ENCODE results near the gene SNX5.
A peak's percentile ranks its signal among the peaks of the same experiment; 100 is the strongest.

Gene SNX5

DNA sequence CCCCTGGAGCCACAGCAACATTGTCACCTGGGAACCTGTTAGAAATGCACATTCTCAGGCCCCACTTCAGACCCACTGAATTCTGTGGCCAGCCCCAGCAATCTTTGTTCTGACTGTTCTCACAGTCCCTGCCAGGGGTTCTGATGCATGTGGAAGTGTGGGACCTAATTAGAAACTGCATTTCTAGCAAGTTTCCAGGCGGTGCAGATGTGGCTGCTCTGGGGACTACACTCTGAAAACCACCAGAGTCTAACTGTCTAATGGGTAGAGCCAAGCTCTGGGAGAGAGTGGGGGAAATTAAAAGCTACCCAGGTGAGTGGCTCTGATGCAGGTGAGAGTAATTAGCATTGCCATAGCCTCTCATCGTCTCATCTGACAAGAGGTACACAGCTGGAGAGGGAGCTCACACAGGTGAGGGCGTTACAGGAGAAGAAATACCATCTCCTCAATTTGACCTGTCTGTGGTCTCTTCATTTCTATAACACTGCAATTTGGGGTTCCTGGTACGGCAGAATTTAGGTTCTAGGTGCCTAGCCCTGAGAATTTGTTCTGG, 66.0 kb downstream of the SNX5 start:
- no peak overlapping the region for H3K27ac Mint-ChIP-seq

DNA sequence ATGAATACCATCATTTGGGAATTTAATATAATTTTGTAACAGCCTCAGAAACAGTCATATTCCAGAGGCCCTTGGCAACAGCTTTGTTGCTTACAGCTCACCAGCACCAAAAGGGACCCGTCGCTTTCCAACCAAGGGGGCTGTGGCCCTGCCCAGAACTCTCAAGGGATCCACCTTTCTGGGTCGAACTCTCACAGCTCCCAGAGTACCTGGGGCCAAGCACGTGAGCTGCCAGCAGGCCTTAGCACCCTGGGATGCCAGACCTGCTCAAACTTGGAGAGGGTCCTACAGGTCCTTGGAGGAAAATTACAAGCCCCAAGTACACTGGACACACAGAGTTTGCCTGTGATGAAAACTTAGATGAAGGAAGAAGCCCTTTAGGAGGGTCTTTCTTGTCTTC, 66.6 kb downstream of the SNX5 start:
- DNase-seq (no peak), ATAC-seq (no peak)
- H3K4me3 Mint-ChIP-seq = no peak overlapping the region
- H3K27me3 Mint-ChIP-seq = peaks cover 49% of the 10 kb centered on the region
- no peak overlapping the region for H3K27ac Mint-ChIP-seq
- peaks cover 5% of the 10 kb centered on the region for H3K4me1 Mint-ChIP-seq
- no peaks in the 10 kb centered on the region for H3K9me3 Mint-ChIP-seq

More for the DNA sequence above, 66.0 kb downstream of the SNX5 start:
- DNase-seq = no peak
- no peaks in the 10 kb centered on the region for H3K4me1 Mint-ChIP-seq
- ATAC-seq = no peak
- H3K9me3 Mint-ChIP-seq = no peaks in the 10 kb centered on the region
- H3K27me3 Mint-ChIP-seq = peaks cover 43% of the 10 kb centered on the region
- H3K4me3 Mint-ChIP-seq = no peak overlapping the region

DNA sequence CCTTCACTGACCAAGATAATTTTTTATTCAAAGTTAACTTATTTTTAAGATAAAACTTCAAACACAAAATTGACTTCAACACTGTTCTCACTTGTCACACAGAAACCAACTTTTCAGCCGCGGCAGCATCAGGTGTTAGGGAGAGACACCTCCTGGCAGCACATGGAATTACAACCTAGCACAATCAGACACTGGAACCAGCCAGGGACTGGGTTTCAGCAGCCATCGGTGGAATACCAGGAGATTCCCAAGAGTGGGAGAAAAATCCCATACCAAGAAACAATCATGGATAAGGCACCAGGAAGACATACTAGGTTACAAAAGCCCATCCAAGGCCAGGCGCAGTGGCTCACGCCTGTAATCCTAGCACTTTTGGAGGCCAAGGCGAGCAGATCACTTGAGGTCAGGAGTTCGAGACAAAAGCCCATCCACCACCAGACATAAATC, 70.0 kb downstream of the SNX5 start:
- peaks cover 27% of the 10 kb centered on the region for H3K4me1 Mint-ChIP-seq
- peaks cover 68% of the 10 kb centered on the region for H3K27me3 Mint-ChIP-seq
- ATAC-seq = peak; percentile 60
- no peak overlapping the region for H3K27ac Mint-ChIP-seq
- no peak overlapping the region for H3K4me3 Mint-ChIP-seq
- peak; percentile 50 to 57 for DNase-seq
- no peaks in the 10 kb centered on the region for H3K9me3 Mint-ChIP-seq

DNA sequence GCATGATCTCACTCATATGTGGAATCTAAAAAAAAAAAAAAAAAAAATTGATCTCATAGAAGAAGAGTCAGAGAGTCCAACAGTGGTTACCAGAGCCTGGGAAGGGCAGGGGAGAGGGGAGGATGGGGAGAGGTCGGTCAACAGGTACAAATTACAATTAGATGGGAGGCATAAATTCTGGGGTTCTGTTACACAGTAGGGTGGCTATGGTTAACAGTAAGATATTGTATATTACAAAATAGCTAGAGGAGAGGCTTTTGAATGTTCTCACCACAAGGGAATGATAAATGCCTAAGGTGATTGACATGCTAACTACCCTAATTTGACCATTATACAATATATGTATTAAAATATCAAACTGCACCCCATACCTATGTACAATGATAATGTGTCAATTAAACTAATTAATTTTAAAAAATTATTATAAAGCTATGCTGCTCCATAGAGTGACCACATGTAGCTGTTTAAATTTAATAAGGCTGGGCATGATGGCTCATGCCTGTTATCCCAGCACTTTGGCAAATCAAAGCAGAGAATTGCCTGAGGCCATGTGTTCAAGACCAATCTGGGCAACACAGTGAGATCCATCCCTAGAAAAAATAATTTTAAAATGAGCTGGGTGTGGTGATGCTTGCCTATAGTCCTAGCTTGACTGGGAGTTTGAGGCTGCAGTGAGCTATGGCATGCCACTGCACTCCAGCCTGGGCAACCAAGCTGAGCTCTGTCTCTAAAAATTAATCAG, 70.9 kb downstream of the SNX5 start:
- peaks cover 31% of the 10 kb centered on the region for H3K4me1 Mint-ChIP-seq
- peaks cover 61% of the 10 kb centered on the region for H3K27me3 Mint-ChIP-seq
- DNase-seq = no peak
- no peak overlapping the region for H3K27ac Mint-ChIP-seq
- no peaks in the 10 kb centered on the region for H3K9me3 Mint-ChIP-seq
- H3K4me3 Mint-ChIP-seq = no peak overlapping the region
- ATAC-seq = no peak

DNA sequence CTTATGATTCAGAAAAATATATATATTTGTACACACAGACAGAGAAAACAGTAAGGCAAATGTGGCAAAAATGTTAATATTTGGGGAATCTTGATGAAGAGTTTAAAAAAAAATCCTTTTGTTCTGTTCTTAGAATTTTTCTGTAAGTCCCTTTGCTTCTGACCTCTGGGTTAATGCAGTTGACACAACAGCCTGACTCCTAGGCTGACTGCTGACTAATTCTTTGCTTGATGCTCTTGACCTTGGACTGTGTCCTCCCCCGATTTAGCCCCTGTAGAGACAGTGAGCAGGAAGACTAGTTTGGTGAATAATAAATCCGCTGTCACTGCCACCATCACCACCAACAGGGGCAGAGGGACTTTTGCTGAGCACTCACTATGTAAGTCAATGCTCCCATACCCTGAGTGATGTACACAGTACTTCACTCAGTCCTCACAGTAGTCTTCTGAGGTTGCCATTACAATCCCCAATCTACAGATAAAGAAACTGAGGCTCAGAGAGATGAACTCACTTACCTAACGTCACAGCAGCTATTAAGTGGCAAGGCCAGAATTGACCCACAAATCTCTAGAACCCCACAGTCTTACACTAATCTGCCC, 71.7 kb downstream of the SNX5 start:
- ATAC-seq (no peak), DNase-seq (no peak)
- H3K27me3 Mint-ChIP-seq = peaks cover 64% of the 10 kb centered on the region
- no peaks in the 10 kb centered on the region for H3K9me3 Mint-ChIP-seq
- no peak overlapping the region for H3K4me3 Mint-ChIP-seq
- H3K27ac Mint-ChIP-seq = no peak overlapping the region
- H3K4me1 Mint-ChIP-seq = peaks cover 31% of the 10 kb centered on the region

DNA sequence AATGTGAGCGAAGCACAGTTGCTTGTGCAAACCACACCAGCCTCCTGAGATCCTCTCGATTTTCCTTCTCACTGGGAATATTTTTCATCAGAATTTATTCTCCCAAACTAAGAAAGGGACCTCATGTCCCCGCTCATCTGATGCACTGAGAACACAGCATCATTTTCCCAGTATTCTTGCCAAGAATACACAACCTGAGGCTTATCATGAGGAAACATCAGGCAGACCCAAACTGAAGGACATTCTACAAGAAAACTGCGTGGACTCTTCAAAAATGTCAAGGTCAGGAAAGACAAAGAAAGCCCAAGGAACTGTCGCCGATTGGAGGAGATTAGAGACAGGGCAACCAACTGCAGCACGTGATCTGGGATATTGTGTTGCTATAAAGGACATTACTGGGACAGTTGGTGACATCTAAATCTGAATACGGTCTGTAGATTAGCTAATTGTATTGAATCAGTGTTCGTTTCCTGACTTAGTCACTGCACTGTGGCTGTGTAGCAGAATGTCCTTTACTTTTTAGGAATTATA, 72.3 kb downstream of the SNX5 start:
- DNase-seq = no peak
- no peak for ATAC-seq
- no peak overlapping the region for H3K27ac Mint-ChIP-seq
- H3K4me1 Mint-ChIP-seq = peaks cover 31% of the 10 kb centered on the region
- H3K9me3 Mint-ChIP-seq = no peaks in the 10 kb centered on the region
- peaks cover 70% of the 10 kb centered on the region for H3K27me3 Mint-ChIP-seq
- peak overlapping the region; percentile 44 to 75 for H3K4me3 Mint-ChIP-seq

DNA sequence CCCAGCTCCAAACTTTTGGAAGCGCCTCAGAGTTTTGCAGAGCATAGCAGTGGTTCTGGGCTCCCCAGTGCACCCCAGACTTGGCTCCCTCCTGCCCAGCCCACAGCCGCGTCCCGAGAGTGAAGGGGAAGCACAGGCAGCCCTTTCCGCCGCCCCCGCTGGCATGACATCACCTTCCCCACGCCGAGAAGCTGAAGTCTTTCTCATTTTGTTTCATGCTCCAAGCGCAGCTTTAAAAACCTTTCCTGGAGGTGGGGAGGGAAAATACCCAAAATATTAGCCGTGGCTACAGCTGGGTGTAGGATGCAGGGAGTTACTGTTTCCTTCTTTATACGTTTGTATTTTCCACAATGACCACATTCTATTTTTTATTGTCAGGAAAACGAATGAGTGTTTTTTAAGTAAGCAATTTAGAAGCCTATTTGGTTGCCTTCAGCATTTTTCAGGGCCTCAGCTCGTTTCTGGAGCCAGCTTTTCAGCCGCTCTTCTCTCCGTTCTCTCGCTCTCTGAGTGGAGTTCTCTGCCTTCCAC, 72.9 kb downstream of the SNX5 start:
- ATAC-seq = peak; percentile 92

DNA sequence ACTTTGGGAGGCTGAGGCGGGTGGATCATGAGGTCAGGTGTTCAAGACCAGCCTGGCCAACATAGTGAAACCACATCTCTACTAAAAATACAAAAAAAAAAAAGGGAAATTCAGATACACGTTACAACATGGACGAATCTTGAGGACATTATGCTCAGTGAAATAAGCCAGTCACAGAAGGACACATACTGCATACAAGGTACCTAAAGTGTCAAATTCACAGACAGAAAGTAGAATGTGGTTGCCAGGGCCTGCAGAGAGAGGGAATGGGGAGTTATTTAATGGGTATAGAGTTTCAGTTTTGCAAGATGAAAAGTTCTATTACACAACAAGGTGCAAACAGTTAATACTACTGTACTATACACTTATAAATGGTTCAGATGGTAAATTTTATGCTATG, 75.1 kb downstream of the SNX5 start:
- no peak overlapping the region for H3K27ac Mint-ChIP-seq

More for the DNA sequence above, 72.9 kb downstream of the SNX5 start:
- Mint-ChIP-seq H3K27ac (peak overlapping the region; percentile 70 to 96), H3K9me3 (no peaks in the 10 kb centered on the region), H3K4me1 (peaks cover 31% of the 10 kb centered on the region), H3K27me3 (peaks cover 69% of the 10 kb centered on the region), H3K4me3 (peak overlapping the region; percentile 44 to 75)
- DNase-seq = peak; percentile 55 to 67

DNA sequence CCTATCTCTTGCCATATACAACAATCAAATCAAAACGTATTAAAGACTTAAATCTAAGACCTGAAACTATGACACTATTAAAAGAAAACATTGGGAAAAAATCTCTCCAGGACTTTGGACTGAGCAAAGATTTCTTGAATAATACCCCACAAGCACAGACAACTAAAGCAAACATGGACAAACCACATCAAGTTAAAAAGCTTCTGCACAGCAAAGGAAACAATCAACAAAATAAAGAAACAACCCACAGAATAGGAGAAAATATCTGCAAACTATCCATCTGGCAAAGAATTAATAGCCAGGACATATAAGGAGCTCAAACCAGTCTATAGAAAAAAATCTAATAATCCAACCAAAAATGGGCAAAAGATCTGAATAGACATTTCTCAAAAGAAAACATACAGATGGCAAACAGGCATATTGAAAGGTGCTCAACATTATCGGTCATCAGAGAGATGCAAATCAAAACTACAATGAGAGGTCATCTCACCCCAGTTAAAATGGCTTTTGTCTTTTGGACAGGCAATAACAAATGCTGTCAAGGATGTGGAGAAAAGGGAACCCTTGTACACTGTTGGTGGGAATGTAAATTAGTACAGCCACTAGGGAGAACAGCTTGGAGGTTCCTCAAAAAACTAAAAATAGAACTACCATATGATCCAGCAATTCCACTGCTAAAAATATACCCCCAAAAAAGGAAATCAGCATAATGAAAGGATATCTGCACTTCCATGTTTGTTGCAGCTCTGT, 76.2 kb downstream of the SNX5 start:
- DNase-seq (no peak), ATAC-seq (no peak)
- Mint-ChIP-seq H3K4me3 (no peak overlapping the region), H3K4me1 (peaks cover 30% of the 10 kb centered on the region), H3K9me3 (peaks cover 7 to 14% of the 10 kb centered on the region in 2 donors), H3K27me3 (peaks cover 64% of the 10 kb centered on the region), H3K27ac (no peak overlapping the region)

More for the DNA sequence above, 75.1 kb downstream of the SNX5 start:
- Mint-ChIP-seq H3K4me3 (no peak overlapping the region), H3K4me1 (peaks cover 31% of the 10 kb centered on the region), H3K27me3 (peaks cover 61% of the 10 kb centered on the region), H3K9me3 (peaks cover 7 to 14% of the 10 kb centered on the region in 2 donors)
- ATAC-seq = no peak
- no peak for DNase-seq
